H1 (cell line): ENCODE data around the gene ARHGEF3.

Source experiments
- CTCF ChIP-seq, 3 experiments: IDR thresholded peaks; 1 replicate in 2 of 3; 2 replicates in 1 of 3; pipeline versions ENCODE4 v1.5.1 to v1.6.1; 2011; ENCODE audit warnings: low read length in 3 of 3, mild to moderate bottlenecking in 3 of 3, inconsistent platforms in 2 of 3, low read depth in 1 of 3, moderate library complexity in 1 of 3; ENCODE audit not compliant: insufficient read depth in 1 of 3; ENCODE audit errors: control extremely low read depth in 1 of 3
- HDAC2 ChIP-seq, 2 experiments: fragments of 300-600 bp in 1 of 2; sonication (generic) in 1 of 2; IDR thresholded peaks; 2 replicates each; pipeline ENCODE4 v1.6.1; 2011 to 2012; ENCODE audit warnings: low read depth in 2 of 2, low read length in 2 of 2, mild to moderate bottlenecking in 2 of 2, moderate library complexity in 2 of 2, borderline replicate concordance in 1 of 2, inconsistent platforms in 1 of 2
- JUND ChIP-seq: IDR thresholded peaks from 2 replicates; pipeline ENCODE4 v1.6.1; 2011; ENCODE audit warnings: mild to moderate bottlenecking, improper control_type of control experiment, low read length
- SP4 ChIP-seq: IDR thresholded peaks from 2 replicates; pipeline ENCODE4 v1.6.1; 2012; ENCODE audit warnings: low read length, inconsistent platforms

GRCh38 chr3:56720849-56721248, 80.9 kb downstream of the ARHGEF3 start:
- TF ChIP-seq SP4 (no peak), CTCF (IDR thresholded peaks at IDR 0.05; ENCODE audit: control extremely low read depth in 1 of 3, insufficient read depth in 1 of 3, low read depth in 1 of 3, low read length in 3 of 3) (no peak), HDAC2 (IDR thresholded peaks at IDR 0.05; ENCODE audit: borderline replicate concordance in 1 of 2, low read depth in 2 of 2, low read length in 2 of 2) (no peak), JUND (no peak)
